Neutrophil (primary cell): ENCODE data around the gene CBX4.

Experiments
- H3K27ac ChIP-seq: fragments of 200-600 bp; sonication (generic); 2 replicates; pipeline ENCODE4 v1.5.1; 2016; ENCODE audit warnings: mild to moderate bottlenecking, moderate library complexity
- H3K27me3 ChIP-seq: fragments of 200-600 bp; sonication (generic); 2 replicates; pipeline ENCODE4 v1.6.0; 2016; ENCODE audit warnings: mild to moderate bottlenecking
- H3K36me3 ChIP-seq: fragments of 200-600 bp; sonication (generic); 2 replicates; pipeline ENCODE4 v1.5.1; 2017
- H3K4me1 ChIP-seq, 2 experiments: fragments of 200-600 bp in 1 of 2; sonication (generic) in 1 of 2; 1 replicate in 1 of 2; 2 replicates in 1 of 2; pipeline versions ENCODE4 v1.5.1 to v1.6.1; 2013 to 2016; ENCODE audit warnings: low read depth in 1 of 2, low read length in 1 of 2, mild to moderate bottlenecking in 1 of 2, moderate library complexity in 1 of 2; ENCODE audit not compliant: control insufficient read depth in 1 of 2, insufficient read depth in 1 of 2
- H3K4me3 ChIP-seq, 2 experiments: fragments of 200-600 bp in 1 of 2; sonication (generic) in 1 of 2; 1 replicate in 1 of 2; 2 replicates in 1 of 2; pipeline ENCODE4 v1.5.1; 2013 to 2016; ENCODE audit warnings: low read depth in 1 of 2, low read length in 1 of 2, mild to moderate bottlenecking in 1 of 2, moderate library complexity in 1 of 2
- H3K9me3 ChIP-seq: fragments of 200-600 bp; sonication (generic); 2 replicates; pipeline ENCODE4 v1.5.1; 2016
- CTCF ChIP-seq: fragments of 200-600 bp; sonication (generic); IDR thresholded peaks from 2 replicates; pipeline ENCODE4 v1.5.1; 2016; ENCODE audit warnings: antibody characterized with exemption

Gene CBX4

GRCh38 chr17:79794659-79795511 is 44.4 kb downstream of the CBX4 start:
- Histone ChIP-seq H3K27ac (no peak overlapping the region), H3K27me3 (peaks cover 72% of the 10 kb centered on the region), H3K9me3 (no peaks in the 10 kb centered on the region), H3K4me3 (no peak overlapping the region), H3K4me1 (peaks cover 36 to 55% of the 10 kb centered on the region in 2 experiments), H3K36me3 (peaks cover 10% of the 10 kb centered on the region)
- no peak for TF ChIP-seq CTCF

- Histone ChIP-seq H3K27ac (no peak overlapping the region), H3K9me3 (no peaks in the 10 kb centered on the region), H3K4me1 (peaks cover 30 to 52% of the 10 kb centered on the region in 2 experiments), H3K36me3 (peaks cover 10% of the 10 kb centered on the region), H3K4me3 (no peak overlapping the region), H3K27me3 (peaks cover 72% of the 10 kb centered on the region)
- no peak for TF ChIP-seq CTCF
Observed at GRCh38 chr17:79793924-79794304, 45.3 kb downstream of the CBX4 start.

- peaks cover 23 to 45% of the 10 kb centered on the region in 2 experiments for H3K4me1 ChIP-seq
- H3K27me3 ChIP-seq, result peaks cover 72% of the 10 kb centered on the region
- H3K4me3 ChIP-seq, result no peak overlapping the region
- no peak for TF ChIP-seq CTCF
- peaks cover 10% of the 10 kb centered on the region for H3K36me3 ChIP-seq
- no peak overlapping the region for H3K27ac ChIP-seq
- H3K9me3 ChIP-seq, result no peaks in the 10 kb centered on the region
Observed at GRCh38 chr17:79792984-79793923, 46.0 kb downstream of the CBX4 start.

- Histone ChIP-seq H3K36me3 (peaks cover 10% of the 10 kb centered on the region), H3K27ac (no peak overlapping the region), H3K27me3 (peaks cover 72% of the 10 kb centered on the region), H3K9me3 (no peaks in the 10 kb centered on the region), H3K4me1 (peaks cover 17 to 38% of the 10 kb centered on the region in 2 experiments), H3K4me3 (no peak overlapping the region)
- no peak for TF ChIP-seq CTCF
Observed at GRCh38 chr17:79792341-79792871, 46.8 kb downstream of the CBX4 start.

- Histone ChIP-seq H3K4me3 (no peak overlapping the region), H3K36me3 (peaks cover 10% of the 10 kb centered on the region), H3K4me1 (peaks cover 16 to 32% of the 10 kb centered on the region in 2 experiments), H3K27ac (no peak overlapping the region), H3K27me3 (peaks cover 75% of the 10 kb centered on the region), H3K9me3 (no peaks in the 10 kb centered on the region)
- no peak for TF ChIP-seq CTCF
Observed at GRCh38 chr17:79791735-79792161, 47.5 kb downstream of the CBX4 start.
